CD4-positive, alpha-beta T cell treated with Interleukin-4 for 4 hours (primary cell): ENCODE measurements around the gene PPIE.
A peak's percentile ranks its signal among the peaks of the same experiment; 100 is the strongest.

Experiments
- DNase-seq: peaks from one replicate; pipeline ENCODE4 v3.0.0-alpha.2; 2020

PPIE gene

DNA sequence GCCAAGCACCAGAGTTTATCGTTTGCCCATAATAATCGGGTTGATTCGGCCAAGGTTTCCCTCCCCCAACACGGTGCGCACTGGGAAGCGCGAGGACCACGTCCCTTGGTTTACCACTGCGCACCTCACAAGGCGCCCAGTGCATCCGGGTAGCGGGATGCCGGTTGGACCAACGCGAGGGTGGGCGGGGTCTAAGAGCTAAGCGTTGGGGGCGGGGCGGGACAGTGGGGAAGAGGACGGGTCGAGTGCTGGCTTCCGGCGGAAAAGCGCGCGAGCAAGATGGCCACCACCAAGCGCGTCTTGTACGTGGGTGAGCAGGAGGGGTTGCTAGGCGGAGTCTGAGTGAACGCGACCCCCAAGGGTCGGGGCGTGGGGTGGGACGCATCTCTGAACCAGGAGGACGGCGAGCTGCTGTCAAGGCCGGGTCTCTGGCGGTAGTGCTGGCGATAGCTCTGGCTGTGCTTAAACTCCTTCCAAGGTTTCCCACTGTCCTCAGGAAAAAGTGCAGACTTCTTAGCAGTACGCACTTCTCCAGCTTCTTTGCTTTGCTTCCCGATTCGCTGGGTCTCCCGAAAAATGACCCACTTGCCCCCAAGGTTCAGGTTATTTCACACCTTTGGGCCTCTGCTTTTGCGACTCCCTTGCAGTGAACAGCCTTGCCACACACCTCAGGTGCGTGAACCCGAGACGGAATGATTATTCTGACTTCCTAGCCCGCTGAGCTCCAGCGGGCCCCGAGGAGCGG lies at the start of gene PPIE:
TSS of gene PPIE (plus strand) at position 261 of the 745 bp plus-strand sequence. CDS start at position 280, 19 bp downstream.
- DNase-seq = peak; percentile 93

DNA sequence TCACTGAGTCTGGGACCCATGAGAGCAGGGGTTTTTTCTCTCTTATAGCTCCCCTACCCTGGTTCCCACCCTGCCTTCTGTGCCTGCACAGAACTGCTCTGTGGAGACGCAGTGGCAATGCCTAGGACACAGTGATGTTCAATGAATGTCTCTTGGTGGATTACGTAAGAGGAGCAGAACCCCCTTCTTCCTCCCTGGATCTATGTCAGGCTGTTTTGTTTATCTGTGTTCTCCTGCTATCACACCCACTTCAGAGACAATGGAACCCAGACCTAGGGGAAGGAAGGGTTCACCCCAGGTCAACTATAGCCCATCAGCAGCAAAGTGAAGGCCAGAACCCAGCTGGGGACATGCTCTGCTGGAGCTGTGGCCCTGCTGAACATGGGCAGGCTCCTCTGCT lies 49.5 kb upstream of the PPIE start:
- DNase-seq = no peak

DNA sequence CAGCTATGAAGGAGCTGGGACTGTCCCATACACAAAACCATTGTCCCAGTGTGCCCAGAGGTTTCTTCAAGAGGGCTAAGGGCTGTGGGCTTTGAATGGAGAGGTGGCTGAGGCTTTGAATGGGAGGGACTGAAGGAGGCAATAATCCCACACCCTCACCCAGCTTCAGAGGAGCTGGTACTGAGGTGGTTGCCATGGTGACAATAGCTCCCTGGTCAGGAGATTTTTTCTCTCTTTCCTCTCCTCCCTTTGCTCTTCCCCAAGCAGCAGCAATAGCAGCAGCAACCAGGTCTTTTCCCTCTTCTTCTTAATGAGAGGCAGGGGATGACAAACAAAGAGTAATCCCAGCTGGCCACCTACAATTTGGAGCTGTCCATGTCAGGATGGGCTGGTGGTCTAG lies 49.0 kb upstream of the PPIE start:
- DNase-seq = no peak

DNA sequence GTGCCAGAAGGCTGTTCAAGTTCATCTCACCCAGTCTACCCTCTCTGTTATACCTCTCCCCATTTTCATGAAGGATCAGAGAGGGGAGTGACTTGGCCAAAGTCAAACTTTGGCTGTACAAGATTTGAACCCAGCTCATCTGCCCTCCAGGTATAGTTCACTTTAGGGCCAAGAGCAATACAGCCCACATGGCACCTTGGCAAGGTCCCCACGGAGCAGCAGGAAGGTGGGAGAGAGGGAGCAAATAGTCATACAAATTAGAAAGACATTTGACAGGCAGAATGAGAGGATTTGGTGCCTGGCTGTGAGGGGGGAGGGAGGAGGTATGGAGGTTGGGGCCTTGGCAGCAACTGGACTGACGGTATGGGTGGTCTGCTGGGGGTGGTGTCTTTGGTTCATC lies 48.5 kb upstream of the PPIE start:
- DNase-seq = no peak

DNA sequence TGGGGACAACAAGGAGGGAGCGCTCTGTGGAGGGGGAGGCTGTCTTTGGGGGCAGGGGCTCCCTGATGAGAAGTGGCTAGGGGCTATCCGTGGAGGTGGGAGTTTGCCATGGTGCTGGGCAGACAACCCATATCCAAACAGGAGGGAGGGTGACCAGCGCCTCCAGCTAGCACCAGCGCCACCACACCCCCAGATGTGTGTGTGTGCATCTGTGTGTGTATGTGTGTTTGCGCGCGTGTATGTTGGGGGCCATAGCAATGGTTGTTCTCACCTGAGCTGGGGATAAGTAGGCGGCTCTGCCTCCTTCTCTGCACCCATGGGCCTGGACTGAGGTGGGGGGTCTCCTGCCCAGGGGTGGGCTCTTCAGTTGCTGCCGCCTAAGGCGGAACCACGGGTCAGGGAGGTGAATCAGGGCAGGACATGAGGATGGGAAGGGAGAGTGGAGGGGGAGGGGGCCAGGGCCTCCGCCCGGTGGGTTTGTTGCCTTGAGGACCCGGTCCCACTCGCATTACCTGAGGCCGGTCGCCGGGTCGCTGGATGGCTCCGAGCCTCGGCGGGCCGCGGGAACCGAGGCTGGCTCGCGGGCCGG lies 47.8 kb upstream of the PPIE start:
- peak; percentile 23 for DNase-seq

DNA sequence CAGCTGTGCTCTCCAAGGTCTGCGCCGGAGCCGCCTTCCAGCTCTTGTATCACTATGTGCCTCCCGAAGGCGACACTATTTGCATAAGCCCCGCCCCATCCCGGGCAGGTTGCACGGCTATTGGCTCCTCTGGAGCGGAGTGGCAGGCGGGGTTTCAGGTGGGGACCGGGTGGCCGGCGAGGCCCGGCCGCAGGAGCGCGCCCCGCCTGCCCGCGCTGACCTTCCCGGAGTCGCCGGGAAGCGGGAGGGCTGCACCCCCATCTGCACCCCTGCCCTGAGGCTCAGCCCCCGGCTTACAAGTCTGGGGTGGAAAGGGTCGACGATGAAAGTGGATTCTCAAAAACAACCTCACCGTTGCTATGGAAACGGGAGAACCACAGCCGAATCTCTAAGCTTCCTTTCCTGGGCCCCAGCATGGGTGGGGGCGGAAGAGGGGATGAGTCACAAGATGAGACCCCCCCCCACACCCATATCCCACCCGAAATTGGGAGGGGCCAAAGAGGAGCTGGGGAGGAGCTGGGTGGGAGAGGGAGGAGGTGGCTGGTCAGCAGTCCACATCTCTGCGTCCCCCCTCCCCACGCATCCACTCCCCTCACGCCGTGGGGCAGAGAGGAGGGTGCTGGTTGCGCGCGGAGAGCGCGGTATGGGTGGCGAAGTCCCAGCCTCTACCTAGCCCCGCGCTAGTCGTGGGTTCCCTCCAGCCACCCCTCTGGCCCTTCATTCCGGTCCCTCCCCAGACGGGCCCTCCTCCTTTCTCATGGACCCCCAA lies 47.1 kb upstream of the PPIE start, which contains the start of gene HPCAL4:
TSS of gene HPCAL4 (minus strand) at position 51 of the 769 bp plus-strand sequence. CDS start 6,830 bp downstream, outside the sequence.
- DNase-seq = peak; percentile 96

DNA sequence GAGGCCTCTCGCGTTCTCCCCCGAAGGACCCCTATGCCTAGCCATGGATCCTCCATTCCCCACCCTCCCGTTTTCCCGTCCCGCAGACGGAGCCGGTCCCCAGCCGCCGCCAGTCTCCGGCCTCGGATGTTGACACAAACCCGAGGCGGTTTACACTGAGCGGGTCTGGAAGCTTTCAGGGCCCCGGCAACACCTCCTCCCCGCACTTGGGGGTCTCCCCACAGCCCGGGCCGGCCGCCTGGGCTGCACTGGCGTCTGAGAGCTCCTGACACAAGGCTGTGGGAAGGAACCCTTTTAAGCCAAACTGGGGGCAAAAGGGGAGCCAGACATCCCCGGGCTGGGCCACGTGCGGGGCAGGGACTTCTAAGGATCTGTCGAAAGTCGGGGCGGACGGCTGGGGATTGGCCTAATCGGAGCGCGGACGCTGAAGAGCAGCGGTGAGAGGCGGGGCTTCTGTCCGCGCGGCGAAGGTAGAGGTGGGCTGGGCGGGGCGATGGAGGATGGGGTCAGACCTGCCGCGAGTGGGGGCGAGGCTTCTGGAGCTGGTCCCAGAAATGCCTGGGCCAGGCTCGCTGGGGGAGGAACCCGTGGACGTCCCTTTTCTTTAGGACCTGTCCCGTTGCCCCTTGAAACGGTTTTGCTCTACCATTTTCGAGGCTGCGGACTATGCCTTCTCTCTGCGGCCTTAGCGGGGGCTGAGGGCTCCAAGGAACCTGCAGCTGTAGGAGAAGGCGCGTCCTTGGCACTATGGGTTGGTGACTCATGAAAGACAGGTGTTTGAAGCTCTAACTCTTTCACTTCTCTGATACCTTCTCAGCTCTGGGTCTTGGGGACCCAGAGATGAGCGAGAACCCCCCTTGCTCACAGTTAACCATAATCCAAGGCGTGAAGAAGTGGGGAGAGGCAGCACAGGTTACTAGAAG lies 46.3 kb upstream of the PPIE start:
- DNase-seq = peak; percentile 47

DNA sequence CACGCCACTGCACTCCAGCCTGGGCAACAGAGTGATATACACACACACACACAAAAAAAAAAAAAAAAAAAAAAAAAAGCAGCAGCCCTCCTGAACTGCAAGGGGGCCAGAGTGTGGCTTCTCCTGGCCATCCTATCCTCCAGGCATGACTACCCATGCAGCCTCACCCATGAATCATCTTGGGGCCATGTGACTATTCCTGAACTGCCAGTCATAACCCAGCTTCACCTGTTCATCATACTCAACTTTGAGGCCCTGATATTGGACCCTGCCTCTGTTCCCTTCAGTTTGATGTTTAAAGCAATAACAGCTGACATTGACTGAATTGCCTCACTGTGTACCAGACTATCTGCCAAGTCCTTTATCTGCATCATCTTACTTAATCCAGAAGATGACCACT lies 44.7 kb upstream of the PPIE start:
- DNase-seq = peak; percentile 25

DNA sequence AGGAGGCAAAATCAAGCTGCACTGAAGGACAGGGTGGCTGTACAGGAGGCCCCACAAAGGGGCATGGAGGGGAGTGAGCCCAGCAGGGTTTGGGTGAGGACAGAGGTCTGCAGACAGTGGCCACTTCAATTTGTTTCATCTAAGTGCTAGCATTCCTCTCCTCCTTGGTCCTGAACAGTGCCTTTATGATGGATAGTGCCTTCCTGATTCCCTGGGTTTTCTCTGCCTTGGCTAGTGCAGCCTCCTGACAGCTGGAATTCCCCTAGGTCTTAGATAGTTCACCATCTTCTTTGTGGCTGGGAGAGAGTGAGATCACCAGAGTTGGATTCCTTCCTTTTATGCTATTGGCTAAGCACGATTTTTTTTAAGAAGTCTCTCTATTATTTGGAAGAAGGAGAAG lies 43.7 kb upstream of the PPIE start:
- DNase-seq = no peak

DNA sequence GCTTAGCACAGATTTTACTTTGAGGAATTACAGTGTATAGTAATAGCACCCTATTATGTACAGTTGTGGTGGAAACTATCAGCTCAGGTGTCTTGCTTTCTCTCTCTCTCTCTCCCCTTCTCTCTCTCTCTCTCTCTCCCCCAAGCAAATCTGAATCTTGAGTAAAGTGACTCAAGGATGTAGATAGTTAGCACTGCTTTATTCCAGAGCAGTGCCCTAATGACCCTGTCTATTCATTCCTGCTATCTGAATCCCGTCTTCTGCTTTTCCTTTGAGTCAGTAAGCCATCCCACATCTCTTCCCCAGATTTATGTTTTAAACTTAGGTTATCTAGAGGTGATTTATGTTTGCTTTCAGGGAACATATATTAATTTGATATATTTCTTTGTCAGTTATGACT lies 42.2 kb upstream of the PPIE start:
- DNase-seq = no peak

DNA sequence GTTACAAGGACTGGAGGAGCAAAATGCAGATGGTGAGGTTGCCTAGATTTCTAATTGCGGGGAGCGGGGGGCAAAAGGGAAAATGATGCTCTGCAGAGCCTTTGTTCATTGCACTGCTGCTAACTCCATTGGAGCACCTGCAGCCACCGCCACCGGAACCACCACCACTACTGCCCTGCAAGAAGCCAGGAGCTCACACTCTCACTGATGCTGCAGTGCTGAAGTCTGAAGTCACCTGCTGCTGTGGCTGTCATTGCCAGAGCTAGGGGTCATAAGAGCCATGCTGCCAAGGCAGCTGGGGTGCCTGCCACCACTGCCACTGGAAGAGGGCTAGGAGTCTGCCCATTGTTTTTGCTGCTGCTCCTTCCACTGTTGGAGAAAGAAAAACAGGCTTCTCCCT lies 40.1 kb upstream of the PPIE start:
- no peak for DNase-seq

DNA sequence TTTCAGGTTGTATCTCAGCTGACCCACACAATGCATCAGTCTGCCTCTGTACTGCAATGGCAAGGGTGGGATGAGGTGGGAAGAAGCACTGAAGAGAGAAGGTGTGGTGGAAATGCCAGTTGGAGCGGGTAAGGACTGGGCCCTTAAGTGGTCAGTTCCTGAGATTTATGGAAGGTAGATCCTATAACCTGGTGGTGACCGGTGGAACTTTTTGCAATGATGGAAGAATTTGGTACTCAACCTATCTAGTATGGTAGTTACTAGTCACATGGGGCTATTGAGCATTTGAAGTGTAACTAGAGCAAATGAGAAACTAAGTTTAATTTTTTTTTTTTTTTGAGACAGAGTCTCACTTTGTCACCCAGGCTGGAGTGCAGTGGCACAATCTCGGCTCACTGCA lies 39.3 kb upstream of the PPIE start:
- no peak for DNase-seq

DNA sequence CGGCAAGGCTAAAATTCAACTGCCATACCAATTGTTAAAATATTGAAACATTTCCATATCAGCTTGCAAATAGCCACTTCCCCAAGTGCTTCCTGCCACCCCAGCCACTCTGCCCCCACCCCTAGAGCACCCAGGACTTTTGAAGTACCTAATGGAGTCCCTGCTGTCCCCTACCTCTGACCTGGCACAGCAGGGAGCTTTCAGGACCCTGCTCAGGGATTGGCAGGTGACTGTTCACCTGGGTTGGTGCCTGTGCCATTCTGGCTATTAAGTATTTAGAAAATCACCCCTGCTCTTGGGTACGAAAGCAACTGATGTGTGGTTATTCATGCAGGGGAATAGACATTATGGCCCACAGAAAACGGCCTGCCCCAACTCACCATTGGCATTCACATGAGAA lies 38.3 kb upstream of the PPIE start:
- DNase-seq = no peak

DNA sequence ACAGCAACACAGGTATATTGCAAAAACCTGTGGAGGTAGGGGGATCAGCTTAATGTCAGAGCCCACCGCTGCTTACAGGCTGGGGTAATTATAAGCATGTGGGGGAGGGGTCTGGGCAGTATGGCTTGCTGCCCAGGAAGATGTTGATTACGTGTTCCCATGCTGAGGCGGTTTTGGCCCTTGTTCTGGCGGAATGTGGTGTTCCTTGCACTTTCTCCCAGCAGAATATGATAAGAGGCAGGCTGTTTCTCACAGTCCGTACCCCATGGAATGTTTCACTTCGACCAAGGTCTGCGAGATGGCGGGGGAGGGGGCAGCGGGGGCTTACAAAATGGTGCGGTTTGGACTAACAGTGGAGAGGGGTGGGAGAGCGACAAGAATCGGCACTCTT lies 37.6 kb upstream of the PPIE start:
- DNase-seq = no peak

DNA sequence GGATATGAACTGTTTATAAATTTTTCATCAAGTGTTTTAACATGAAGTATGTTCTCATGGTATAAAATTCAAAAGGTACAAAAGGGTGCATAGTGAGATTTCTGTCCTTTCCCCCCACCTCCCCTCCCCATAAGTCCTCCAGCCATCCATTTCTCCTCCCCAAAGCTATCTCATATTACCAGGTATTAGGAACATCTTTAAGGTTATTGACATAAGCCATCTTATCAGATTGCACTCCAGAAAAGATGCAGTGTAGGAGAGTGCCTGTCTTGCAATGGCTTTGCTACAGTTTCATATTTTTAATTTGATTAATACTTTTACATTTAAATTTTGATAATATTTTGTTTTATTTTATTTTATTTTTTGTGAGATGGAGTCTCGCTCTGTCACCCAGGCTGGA lies 33.9 kb upstream of the PPIE start:
- DNase-seq = no peak

DNA sequence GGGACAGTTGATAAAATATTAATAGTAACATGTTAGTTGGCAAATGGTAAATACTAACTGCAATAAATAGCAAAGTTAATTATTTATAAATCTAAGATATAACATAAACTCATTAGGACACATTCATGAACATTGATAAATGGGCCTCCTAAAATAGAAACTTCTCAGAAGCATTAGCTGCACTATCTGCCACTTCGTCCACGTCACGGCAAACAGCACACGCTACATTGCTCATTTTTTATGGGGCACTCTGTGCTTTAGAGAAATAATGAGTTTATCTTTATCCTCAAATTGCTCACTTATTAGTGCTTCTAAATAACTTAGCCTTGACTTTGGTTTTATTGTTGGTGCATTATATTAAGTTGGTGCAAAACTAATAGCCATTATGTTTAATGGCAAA lies 31.2 kb upstream of the PPIE start:
- no peak for DNase-seq

DNA sequence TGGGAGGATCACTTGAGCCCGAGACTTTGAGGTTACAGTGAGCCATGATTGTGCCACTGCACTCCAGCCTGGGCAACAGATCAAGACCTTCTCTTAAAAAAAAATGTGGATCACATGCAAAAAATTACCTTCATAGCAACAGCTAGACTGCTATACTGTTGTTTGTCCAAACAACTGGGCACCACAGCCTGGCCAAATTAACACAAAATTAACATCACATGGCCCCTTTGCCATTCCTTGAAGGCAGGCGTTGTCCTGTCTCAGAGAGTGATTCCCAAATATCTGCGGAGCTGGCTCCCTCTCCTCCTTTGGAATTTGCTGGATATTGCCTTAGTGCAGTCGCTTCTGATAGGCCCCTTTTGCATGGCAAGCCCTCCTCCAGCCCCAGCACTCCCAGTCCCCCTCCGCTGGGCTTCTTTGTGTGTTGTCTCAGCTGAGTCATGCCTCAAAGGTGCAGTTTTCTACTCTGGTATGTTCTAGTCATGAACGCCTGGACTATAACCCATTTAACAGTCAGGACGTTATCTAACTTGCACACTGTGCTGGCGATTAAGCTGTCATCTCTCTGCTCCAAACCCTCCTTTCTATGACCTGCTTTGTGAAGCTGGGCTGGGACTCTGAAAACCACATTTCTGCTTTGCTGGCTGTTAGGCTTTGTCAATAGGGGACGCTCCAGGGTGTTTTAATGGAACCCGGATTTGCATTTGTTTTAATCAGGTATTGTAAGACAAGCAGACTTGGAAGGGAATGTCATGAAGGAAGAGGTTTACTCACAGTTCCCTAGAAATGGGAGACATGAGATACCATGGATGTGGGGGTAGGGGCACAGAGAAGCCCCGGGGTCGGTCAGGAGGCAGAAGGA lies 27.3 kb upstream of the PPIE start:
- DNase-seq = no peak

DNA sequence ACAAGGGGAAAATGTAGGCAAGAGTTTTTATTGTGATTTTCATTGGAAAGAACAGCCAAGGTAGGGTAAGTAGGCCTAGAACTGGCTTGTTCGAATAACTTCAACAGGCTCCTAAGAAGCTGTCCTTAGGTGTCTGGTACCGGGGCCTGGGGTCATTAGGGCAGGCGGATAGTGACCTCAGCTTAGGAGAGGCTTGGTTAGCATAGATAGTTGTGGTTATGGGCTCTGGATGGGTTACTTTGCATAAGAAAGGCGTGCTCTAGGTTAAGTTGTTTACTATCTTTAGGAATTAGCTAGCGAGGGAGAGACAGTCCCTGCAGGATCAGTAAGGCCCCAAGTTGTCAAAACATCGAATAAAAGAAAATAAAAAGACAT lies 26.7 kb upstream of the PPIE start:
- no peak for DNase-seq

DNA sequence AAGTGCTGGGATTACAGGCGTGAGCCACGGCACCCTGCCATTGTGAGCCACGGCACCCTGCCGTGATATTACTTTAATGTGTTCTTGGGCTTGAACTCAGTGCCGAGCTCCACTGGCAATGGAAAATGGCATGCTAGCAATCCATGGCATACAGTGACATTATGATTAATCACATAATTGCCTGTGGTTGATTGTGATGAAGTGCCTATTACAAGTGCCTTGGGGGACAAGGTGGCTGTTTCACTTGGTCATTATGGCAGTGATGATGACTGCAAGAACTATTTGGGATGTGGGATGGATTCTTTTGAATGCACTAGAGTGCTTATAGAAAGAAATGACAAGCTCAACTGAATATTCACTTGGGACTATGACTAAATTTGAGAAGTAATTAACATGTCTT lies 25.1 kb upstream of the PPIE start:
- no peak for DNase-seq

DNA sequence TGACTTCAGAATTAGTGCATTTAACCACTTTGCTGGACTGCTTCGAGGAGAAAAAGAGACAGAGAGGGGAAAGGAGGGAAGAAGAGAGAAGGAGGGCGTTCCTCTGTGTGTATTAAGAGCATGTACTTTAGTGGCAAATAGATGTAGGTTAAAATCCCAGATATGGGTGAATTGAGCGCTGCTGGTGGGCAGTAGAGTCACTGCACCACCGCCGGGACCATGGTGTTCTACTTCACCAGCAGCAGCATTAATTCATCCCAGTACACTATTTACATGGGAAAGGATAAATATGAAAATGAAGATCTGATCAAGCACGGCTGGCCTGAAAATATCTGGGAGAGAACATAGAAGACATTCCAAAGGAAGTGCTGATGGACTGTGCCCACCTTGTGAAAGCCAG lies 20.9 kb upstream of the PPIE start:
- DNase-seq = no peak

DNA sequence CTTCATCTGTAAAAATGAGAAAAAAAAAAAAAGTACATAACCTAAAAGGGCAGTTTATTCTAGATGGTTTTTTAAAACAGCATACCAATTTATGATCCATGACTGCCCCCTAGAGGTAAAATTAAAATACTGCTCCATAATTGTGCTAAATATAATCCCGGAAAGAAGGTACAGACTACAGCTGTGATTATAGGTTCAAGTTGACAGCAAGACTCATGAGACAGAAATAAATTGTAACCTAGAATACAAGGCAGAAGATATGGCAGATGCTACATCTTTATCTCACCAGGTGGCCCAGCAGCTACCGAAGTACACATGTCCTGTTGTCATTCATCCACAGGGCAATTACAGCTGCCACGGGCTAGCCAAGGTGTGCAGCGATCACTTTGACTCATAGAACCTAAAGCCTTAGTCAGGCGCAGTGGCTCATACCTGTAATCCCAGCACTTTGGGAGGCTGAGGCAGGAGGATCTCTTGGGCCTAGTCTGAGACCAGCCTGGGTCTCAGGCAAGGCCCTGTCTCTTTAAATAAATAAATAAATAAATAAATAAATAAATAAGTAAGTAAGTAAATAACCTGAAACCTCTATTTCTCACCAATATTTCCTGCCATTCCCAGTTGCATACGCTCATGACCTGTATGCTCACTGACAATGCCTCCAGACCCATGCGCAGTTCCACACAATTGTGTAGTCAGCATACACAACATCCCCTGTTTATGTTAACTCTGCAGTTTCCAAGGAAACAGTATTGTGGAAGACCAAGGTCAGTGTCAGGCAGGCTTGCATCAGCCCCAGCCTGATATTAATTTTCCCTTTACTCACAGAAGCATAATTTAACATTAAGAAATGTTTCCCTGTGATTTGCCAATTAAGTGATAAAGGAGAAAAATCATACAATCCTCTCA lies 18.3 kb upstream of the PPIE start:
- DNase-seq = peak; percentile 78
